SH-SY5Y (cell line): ENCODE results near the gene EIF3I.

Experiments
- GATA2 ChIP-seq: IDR thresholded peaks from 2 replicates; pipeline ENCODE4 v1.6.1; 2011; ENCODE audit warnings: mild to moderate bottlenecking, low read depth, low read length
- GATA3 ChIP-seq: IDR thresholded peaks from 2 replicates; pipeline ENCODE4 v1.6.1; 2011; ENCODE audit warnings: low read depth, mild to moderate bottlenecking, low read length, moderate library complexity

GRCh38 chr1:32256473-32257226 lies 34.4 kb downstream of the EIF3I start:
- TF ChIP-seq GATA2 = no peak
- no peak for TF ChIP-seq GATA3
